HG02870 (cell line): ENCODE measurements around the gene SAC3D1.
"Not testable (repeated sequence)": the region's sequence is repeated elsewhere in the genome, so short reads cannot be mapped to it uniquely, and the experiment has no call there.

Experiments used
- ATAC-seq: cut with Tn5 transposase; IDR thresholded peaks from one replicate; pipeline ENCODE4 v1.9.1; 2021; ENCODE audit warnings: mild to moderate bottlenecking, moderate library complexity; ENCODE audit not compliant: unreplicated experiment

Gene SAC3D1

GRCh38 chr11:65040847-65041622 lies at the start of gene SAC3D1:
Gene SAC3D1, plus strand, starts transcription at chr11:65041210. Its CDS starts 83 bp downstream, at chr11:65041293.
- ATAC-seq = peak; percentile 86

DNA sequence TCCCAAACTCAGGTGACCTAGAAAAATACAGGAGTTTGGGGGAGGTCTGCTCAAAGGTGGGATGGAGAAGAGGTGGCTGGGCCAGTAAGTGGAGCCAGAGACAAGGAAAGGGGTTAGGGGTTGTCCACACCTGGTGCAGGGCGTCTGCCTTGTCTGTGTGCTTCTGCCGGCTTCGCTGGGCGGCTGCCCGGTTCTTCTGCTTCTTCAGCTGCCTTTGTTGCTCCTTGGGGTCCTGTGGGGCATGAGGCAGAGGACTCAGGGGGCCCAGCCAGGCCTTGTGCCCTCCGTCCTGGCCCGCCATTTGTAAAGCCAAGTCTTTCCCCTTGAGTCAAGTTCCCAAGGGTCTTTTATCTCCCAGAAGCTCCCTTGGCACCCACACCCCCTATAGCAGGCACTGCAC lies 46.7 kb upstream of the SAC3D1 start:
- no peak for ATAC-seq

- no peak for ATAC-seq
Measured at GRCh38 chr11:64996327-64996709, 44.7 kb upstream of the SAC3D1 start.

GRCh38 chr11:64996710-64997380 lies 44.2 kb upstream of the SAC3D1 start, which contains the start of gene BATF2:
Gene BATF2, minus strand, starts transcription at chr11:64996971. Its CDS starts 57 bp downstream, at chr11:64996914.
- ATAC-seq = no peak

DNA sequence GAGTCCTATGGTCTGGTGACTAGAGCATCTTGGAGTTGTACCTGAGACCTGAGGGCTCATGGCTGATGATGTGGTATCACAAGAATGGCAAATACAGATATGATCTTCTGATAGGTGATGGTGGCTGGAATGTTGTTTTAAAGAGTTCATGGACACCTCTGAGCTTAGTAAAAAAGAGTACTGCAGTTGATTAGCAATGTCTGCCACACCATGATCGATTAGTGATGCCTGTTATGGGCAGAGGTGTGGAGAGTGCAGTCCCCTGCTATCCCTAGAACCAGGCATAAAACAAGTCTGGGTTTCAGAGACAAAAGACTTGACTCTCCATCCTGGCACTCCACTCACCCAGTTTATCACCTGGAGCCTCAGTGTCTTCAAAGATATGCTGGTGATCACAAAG lies 42.9 kb upstream of the SAC3D1 start:
- no peak for ATAC-seq

GRCh38 chr11:64998690-64999431 lies 42.1 kb upstream of the SAC3D1 start:
- no peak for ATAC-seq

DNA sequence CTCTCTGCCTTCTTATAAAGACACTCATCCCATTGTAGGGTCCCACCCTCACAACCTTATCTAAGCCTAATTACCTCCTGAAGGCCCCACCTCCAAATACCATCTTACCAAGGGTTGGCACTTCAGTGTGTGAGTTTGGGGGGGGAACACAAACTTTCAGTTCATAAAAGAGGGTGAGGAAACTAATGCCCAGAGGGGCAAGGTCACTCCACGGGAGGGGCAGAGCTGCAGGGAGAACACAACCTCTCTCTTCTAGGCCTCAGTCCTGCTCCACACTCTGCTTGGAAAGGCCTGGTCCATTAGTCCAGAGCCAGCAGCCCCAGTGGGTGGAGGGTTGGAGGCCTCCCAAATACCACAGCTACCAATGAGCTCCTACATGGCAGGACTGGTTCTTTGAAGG lies 41.5 kb upstream of the SAC3D1 start:
- ATAC-seq = no peak

DNA sequence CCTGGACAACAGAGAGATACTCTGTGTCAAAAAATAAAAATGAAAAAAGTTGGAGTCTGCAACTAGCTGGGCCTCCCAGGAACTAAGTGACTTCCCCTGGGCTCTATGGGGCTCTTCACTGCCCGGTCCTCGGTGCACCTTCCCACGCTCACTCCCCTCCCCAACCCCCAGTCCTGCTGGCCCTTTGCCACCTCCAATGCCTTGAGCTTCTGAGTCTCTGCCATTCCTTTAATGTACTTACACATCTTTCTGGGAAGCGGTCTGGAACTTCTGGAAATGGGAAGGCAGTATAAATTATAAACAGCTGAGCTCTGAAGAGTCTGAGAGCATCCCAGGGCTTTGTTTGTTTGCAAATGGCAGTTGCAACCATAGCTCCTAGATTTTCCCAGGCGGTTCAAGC lies 38.3 kb upstream of the SAC3D1 start:
- no peak for ATAC-seq

DNA sequence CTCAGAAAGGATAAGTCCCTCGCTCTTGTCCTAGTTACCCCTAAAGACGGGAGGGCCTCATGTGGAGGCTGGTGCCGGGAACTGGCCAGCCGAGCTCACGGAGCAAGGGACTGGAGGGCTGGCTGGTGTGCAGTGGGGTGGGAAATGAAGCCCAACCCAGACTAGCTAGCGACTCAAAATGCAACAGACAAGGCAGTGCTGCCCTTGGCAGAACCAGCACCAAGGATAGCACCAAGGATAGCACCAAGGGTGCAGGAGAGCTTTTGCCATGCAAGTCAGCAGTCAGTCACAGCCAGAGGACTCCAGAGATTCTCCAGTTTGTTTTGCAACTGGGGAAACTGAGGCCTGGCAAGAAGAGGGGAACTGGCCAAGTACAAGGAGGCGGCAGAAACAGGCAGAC lies 37.7 kb upstream of the SAC3D1 start:
- no peak for ATAC-seq

DNA sequence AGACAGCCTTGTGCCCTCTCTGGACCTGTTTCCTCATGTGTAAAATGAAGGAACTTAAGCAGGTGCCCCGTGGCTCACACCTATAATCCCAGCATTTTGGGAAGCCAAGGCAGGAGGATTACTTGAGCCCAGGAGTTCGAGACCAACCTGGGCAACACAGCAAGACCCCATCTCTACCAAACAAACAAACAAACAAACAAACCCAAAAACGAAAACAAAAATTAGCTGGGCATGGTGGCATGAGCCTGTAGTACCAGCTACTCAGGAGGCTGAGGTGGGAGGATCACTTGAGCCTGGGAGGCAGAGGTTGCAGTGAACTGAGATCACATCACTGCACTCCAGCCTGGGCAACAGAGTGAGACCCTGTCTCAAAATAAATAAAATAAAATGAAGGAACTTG lies 37.0 kb upstream of the SAC3D1 start:
- ATAC-seq = not testable (repeated sequence)

DNA sequence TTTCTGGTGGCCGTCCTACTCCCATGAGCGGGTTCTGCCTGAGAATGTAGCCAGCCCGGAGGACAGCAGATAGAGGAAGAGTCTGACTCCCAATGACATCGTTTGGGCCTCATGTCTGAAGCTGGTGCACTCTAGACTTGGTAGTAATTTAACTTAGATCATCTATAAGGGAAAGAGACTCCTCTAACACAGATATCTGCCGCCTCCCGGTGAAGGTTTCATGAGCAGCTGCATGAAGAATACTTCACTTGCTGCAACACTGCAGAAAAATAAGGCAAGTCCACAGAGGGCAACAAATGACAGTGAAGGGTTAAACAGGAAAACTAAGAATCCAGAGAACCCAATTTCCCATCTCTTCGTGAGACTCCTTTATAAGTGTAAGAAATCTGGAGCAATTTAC lies 33.0 kb upstream of the SAC3D1 start:
- no peak for ATAC-seq

DNA sequence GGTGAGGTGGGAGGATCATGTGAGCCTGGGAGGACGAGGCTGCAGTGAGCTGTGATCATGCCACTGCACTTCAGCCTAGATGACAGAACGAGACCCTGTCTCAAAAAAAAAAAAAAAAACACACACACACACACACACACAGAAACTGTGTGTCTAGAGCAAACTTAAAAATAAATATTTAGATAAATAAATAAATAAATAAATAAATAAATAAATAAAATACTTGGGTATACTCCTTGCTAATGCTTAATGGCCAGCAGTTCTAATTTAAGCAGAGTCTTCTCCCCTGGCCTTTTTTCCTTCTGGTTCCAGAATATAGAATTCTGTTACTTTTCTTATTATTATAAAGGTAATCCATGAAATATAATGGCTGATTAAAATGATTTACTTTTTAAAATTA lies 32.1 kb upstream of the SAC3D1 start:
- ATAC-seq = no peak

DNA sequence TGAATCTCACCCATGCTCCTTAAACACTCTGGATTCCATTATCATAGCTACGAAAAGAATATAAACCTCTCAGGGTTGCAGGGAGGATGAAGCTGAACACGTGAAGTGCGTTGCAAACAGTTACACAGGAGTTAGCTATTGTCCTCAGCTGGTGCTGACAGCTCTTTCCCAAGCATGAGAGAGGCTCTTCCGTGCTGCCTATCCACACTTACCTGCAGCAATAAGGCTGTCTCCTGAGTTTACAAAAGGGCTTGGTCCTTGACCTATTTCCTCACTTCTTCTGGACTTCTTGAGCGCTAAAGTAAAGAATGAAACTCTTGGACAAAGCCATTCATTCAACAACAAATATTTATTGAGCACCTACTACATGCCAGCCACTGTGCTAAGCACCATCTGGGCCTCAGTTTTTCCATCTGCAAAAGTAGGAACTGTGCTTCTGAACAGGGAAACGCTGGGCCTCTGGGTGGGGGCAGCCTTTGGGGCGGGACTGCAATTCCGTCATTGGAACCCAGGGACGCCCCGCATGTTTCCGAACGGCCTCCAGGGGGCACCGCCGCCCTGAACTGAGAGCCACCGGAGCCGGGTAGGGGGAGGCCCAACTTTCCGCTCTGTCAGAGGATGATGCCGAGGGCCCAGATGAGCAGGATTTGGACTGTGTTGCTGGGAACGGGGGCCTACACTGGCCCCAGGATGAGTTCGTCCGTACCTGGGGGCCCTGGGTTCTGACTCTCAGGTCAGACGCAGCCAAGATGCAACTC lies 27.7 kb upstream of the SAC3D1 start:
- ATAC-seq = peak; percentile 61

DNA sequence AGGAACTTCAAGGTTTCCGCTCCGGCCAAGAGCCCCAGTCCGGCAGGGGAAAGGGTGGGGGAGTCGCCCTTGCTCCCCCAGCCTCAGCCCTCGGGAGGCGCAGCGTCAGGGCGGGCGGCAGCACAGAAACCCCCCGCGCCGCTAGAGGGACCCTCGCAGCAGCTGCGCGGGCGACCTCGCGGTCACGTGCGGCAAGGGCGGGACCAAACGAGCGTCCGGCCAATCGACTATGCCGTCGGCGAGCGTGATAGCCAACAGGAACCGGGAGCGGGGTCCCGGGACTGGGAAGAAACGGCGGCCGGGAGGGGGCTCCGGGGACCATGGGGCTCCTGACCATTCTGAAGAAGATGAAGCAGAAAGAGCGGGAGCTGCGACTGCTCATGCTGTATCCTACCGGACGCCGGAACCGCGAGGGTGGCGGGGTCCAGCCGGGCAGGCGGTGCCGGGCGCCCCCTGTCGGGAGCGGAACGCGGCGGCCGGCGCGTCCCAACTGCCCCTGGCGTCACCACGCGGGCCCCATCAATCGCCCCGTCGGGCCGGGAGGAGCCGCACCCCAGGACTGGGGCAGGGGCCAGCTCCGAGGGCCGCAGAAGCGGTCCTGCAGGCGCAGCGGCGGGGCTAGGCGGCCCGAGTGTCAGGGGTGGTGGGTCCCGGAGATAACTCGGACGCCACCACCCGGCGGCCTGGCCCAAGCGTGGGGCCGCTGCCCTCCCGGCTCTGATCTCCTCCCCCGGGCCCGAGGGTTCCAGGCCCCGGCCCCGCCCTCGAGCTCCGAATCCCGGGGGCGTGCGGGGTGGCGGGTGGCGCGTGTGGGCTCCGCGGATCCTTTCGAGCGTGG lies 26.9 kb upstream of the SAC3D1 start, which contains the start of gene ARL2:
TSS of gene ARL2 (plus strand) at position 273 of the 838 bp plus-strand sequence. CDS start at position 321, 48 bp downstream.
- peak; percentile 72 for ATAC-seq

DNA sequence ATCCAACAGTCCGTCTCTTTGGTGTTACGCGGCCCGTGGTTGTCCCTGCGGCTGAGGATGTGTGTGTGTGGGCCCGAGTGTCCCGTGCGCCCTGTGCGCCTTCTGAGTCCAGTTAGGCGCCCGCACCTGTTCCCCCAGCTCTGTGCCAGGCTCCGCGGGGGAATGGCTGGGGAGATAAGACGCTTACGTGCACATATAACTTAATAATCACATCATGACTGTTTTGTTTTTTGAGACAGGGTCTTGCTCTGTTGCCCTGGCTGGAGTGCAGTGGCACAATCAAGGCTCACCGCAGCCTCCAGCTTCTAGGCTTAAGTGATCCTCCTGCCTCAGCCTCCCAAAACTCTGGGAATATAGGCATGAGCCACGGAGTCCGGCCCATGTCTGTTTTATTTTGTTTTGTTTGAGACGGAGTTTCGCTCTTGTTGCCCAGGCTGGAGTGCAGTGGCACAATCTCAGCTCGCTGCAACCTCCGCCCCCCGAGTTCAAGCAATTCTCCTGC lies 26.2 kb upstream of the SAC3D1 start:
- ATAC-seq = no peak

GRCh38 chr11:65016705-65017104 lies 24.3 kb upstream of the SAC3D1 start:
- no peak for ATAC-seq

- no peak for ATAC-seq
Measured at GRCh38 chr11:65017937-65018336, 23.1 kb upstream of the SAC3D1 start.

GRCh38 chr11:65019824-65020223 lies 21.2 kb upstream of the SAC3D1 start:
- no peak for ATAC-seq

- no peak for ATAC-seq
Measured at GRCh38 chr11:65021003-65021402, 20.0 kb upstream of the SAC3D1 start.

DNA sequence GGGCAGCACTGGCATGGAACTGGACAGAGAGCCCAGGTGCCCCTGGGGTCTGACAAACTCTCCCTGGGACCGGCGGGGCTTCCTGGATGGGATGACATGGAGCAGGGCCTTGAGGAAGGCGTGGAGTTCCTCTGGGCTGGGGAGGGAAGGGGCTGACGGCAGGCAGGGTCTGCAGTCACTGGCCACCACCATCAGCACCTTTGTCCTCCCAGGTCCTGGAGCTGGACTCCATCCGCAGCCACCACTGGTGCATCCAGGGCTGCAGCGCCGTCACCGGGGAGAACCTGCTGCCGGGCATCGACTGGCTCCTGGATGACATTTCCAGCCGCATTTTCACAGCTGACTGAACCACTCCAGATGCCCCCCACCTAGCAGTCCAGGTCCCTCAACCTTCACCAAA lies 19.5 kb upstream of the SAC3D1 start:
- no peak for ATAC-seq
